Measurements from ENCODE around the gene RILP.
"Not testable (repeated sequence)": the region's sequence is repeated elsewhere in the genome, so short reads cannot be mapped to it uniquely, and the experiment has no call there.

DNA sequence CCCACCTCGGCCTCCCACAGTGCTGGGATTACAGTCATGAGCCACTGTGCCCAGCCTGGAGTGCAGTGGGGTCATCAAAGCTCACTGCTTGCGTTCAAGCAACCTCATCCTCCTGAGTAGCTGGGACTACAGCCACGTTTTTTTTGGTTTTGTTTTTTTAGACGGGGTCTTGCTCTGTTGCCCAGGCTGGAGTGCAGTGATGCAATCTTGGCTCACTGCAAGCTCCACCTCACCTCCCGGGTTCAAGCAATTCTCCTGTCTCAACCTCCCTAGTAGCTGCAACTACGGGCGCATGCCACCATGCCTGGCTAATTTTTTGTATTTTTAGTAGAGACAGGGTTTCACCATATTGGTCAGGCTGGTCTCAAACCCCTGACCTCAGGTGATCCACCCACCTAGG is 3.1 kb upstream of the RILP start:
- TF ChIP-seq, protein P1, sequence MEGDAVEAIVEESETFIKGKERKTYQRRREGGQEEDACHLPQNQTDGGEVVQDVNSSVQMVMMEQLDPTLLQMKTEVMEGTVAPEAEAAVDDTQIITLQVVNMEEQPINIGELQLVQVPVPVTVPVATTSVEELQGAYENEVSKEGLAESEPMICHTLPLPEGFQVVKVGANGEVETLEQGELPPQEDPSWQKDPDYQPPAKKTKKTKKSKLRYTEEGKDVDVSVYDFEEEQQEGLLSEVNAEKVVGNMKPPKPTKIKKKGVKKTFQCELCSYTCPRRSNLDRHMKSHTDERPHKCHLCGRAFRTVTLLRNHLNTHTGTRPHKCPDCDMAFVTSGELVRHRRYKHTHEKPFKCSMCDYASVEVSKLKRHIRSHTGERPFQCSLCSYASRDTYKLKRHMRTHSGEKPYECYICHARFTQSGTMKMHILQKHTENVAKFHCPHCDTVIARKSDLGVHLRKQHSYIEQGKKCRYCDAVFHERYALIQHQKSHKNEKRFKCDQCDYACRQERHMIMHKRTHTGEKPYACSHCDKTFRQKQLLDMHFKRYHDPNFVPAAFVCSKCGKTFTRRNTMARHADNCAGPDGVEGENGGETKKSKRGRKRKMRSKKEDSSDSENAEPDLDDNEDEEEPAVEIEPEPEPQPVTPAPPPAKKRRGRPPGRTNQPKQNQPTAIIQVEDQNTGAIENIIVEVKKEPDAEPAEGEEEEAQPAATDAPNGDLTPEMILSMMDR (IDR thresholded peaks at IDR 0.05) = not testable (repeated sequence)
- TF ChIP-seq POLR2A (IDR thresholded peaks at IDR 0.05; ENCODE audit: low read depth) = not testable (repeated sequence)

Measured in esophagus muscularis mucosa (tissue), 3 donors.